ENCODE data around the gene ZC3H18. TPM values are rescaled to one million over a fixed set of nuclear protein-coding genes. Genes with fewer than 3 reads are reported as not detected.

Gene ZC3H18
- total and polyA plus RNA-seq, 9 donors, result 9.2 to 34.8 (median 31.4) TPM

- H3K4me3 ChIP-seq (ENCODE audit: low read length), result no peak overlapping the region
- no peak overlapping the region for H3K27ac ChIP-seq (ENCODE audit: low read length)
- H3K27me3 ChIP-seq (ENCODE audit: control insufficient read depth, insufficient read depth, low read length), result no peaks in the 10 kb centered on the region
- H3K4me1 ChIP-seq (ENCODE audit: control insufficient read depth, insufficient read depth, low read length), result no peaks in the 10 kb centered on the region
- no peaks in the 10 kb centered on the region for H3K9me3 ChIP-seq (replicated peaks; ENCODE audit: control insufficient read depth, low read depth, low read length)
- 86% methylated on average over 7 of the region's 10 CpGs for WGBS (ENCODE audit: insufficient coverage)
- peak; percentile 84 for DNase-seq
- peaks cover 56% of the 10 kb centered on the region for H3K36me3 ChIP-seq (ENCODE audit: control insufficient read depth, insufficient read depth, low read length)
Measured at GRCh38 chr16:88591577-88592021, 21.4 kb downstream of the ZC3H18 start.

- no peak for DNase-seq
- Histone ChIP-seq H3K27me3 (ENCODE audit: control insufficient read depth, insufficient read depth, low read length) (no peaks in the 10 kb centered on the region), H3K36me3 (ENCODE audit: control insufficient read depth, insufficient read depth, low read length) (peaks cover 45% of the 10 kb centered on the region), H3K4me1 (ENCODE audit: control insufficient read depth, insufficient read depth, low read length) (no peaks in the 10 kb centered on the region), H3K4me3 (ENCODE audit: low read length) (no peak overlapping the region), H3K27ac (ENCODE audit: low read length) (no peak overlapping the region), H3K9me3 (replicated peaks; ENCODE audit: control insufficient read depth, low read depth, low read length) (no peaks in the 10 kb centered on the region)
- 86% methylated on average over 6 of the region's 12 CpGs for WGBS (ENCODE audit: insufficient coverage)
Measured at GRCh38 chr16:88593061-88593460, 22.9 kb downstream of the ZC3H18 start.

- H3K27ac ChIP-seq (ENCODE audit: low read length), result no peak overlapping the region
- 76% methylated on average over 11 of the region's 11 CpGs for WGBS (ENCODE audit: insufficient coverage)
- H3K9me3 ChIP-seq (replicated peaks; ENCODE audit: control insufficient read depth, low read depth, low read length), result no peaks in the 10 kb centered on the region
- peaks cover 45% of the 10 kb centered on the region for H3K36me3 ChIP-seq (ENCODE audit: control insufficient read depth, insufficient read depth, low read length)
- no peaks in the 10 kb centered on the region for H3K27me3 ChIP-seq (ENCODE audit: control insufficient read depth, insufficient read depth, low read length)
- no peak overlapping the region for H3K4me3 ChIP-seq (ENCODE audit: low read length)
- H3K4me1 ChIP-seq (ENCODE audit: control insufficient read depth, insufficient read depth, low read length), result no peaks in the 10 kb centered on the region
- DNase-seq, result no peak
Measured at GRCh38 chr16:88593489-88593888, 23.3 kb downstream of the ZC3H18 start.

- 73% methylated on average over 2 of the region's 6 CpGs for WGBS (ENCODE audit: insufficient coverage)
- H3K9me3 ChIP-seq (replicated peaks; ENCODE audit: control insufficient read depth, low read depth, low read length), result no peaks in the 10 kb centered on the region
Measured at GRCh38 chr16:88593910-88594309, 23.7 kb downstream of the ZC3H18 start.

GRCh38 chr16:88595101-88595500, 24.9 kb downstream of the ZC3H18 start:
- WGBS (ENCODE audit: insufficient coverage), result 100% methylated on average over 1 of the region's 6 CpGs
- peaks cover 46% of the 10 kb centered on the region for H3K36me3 ChIP-seq (ENCODE audit: control insufficient read depth, insufficient read depth, low read length)
- no peak overlapping the region for H3K4me3 ChIP-seq (ENCODE audit: low read length)
- H3K4me1 ChIP-seq (ENCODE audit: control insufficient read depth, insufficient read depth, low read length), result peaks cover 12% of the 10 kb centered on the region
- no peak overlapping the region for H3K27ac ChIP-seq (ENCODE audit: low read length)
- H3K27me3 ChIP-seq (ENCODE audit: control insufficient read depth, insufficient read depth, low read length), result no peaks in the 10 kb centered on the region
- H3K9me3 ChIP-seq (replicated peaks; ENCODE audit: control insufficient read depth, low read depth, low read length), result no peaks in the 10 kb centered on the region
- DNase-seq, result no peak

More at GRCh38 chr16:88593910-88594309, 23.7 kb downstream of the ZC3H18 start:
- no peak for DNase-seq
- no peak overlapping the region for H3K4me3 ChIP-seq (ENCODE audit: low read length)
- no peak overlapping the region for H3K27ac ChIP-seq (ENCODE audit: low read length)
- no peaks in the 10 kb centered on the region for H3K27me3 ChIP-seq (ENCODE audit: control insufficient read depth, insufficient read depth, low read length)
- H3K4me1 ChIP-seq (ENCODE audit: control insufficient read depth, insufficient read depth, low read length), result peaks cover 2% of the 10 kb centered on the region
- H3K36me3 ChIP-seq (ENCODE audit: control insufficient read depth, insufficient read depth, low read length), result peaks cover 45% of the 10 kb centered on the region

GRCh38 chr16:88595921-88596320, 25.7 kb downstream of the ZC3H18 start:
- H3K36me3 ChIP-seq (ENCODE audit: control insufficient read depth, insufficient read depth, low read length), result peaks cover 50% of the 10 kb centered on the region
- H3K27me3 ChIP-seq (ENCODE audit: control insufficient read depth, insufficient read depth, low read length), result no peaks in the 10 kb centered on the region
- peaks cover 14% of the 10 kb centered on the region for H3K4me1 ChIP-seq (ENCODE audit: control insufficient read depth, insufficient read depth, low read length)
- DNase-seq, result no peak
- H3K9me3 ChIP-seq (replicated peaks; ENCODE audit: control insufficient read depth, low read depth, low read length), result no peaks in the 10 kb centered on the region
- no peak overlapping the region for H3K27ac ChIP-seq (ENCODE audit: low read length)
- 88% methylated on average over 5 of the region's 10 CpGs for WGBS (ENCODE audit: insufficient coverage)
- H3K4me3 ChIP-seq (ENCODE audit: low read length), result no peak overlapping the region

GRCh38 chr16:88596483-88596882, 26.3 kb downstream of the ZC3H18 start:
- H3K36me3 ChIP-seq (ENCODE audit: control insufficient read depth, insufficient read depth, low read length), result peaks cover 54% of the 10 kb centered on the region
- H3K27ac ChIP-seq (ENCODE audit: low read length), result no peak overlapping the region
- no peak overlapping the region for H3K4me3 ChIP-seq (ENCODE audit: low read length)
- peaks cover 14% of the 10 kb centered on the region for H3K4me1 ChIP-seq (ENCODE audit: control insufficient read depth, insufficient read depth, low read length)
- no peaks in the 10 kb centered on the region for H3K9me3 ChIP-seq (replicated peaks; ENCODE audit: control insufficient read depth, low read depth, low read length)
- 71% methylated on average over 2 of the region's 3 CpGs for whole genome bisulfite sequencing (ENCODE audit: insufficient coverage)
- H3K27me3 ChIP-seq (ENCODE audit: control insufficient read depth, insufficient read depth, low read length), result no peaks in the 10 kb centered on the region
- DNase-seq, result peak; percentile 39

GRCh38 chr16:88597856-88598491, 27.8 kb downstream of the ZC3H18 start:
- Histone ChIP-seq H3K9me3 (replicated peaks; ENCODE audit: control insufficient read depth, low read depth, low read length) (no peaks in the 10 kb centered on the region), H3K36me3 (ENCODE audit: control insufficient read depth, insufficient read depth, low read length) (peaks cover 60% of the 10 kb centered on the region), H3K4me3 (ENCODE audit: low read length) (no peak overlapping the region), H3K27ac (ENCODE audit: low read length) (no peak overlapping the region), H3K4me1 (ENCODE audit: control insufficient read depth, insufficient read depth, low read length) (peaks cover 14% of the 10 kb centered on the region), H3K27me3 (ENCODE audit: control insufficient read depth, insufficient read depth, low read length) (no peaks in the 10 kb centered on the region)
- 79% methylated on average over 11 of the region's 21 CpGs for WGBS (ENCODE audit: insufficient coverage)
- DNase-seq, result no peak

- Histone ChIP-seq H3K27ac (ENCODE audit: low read length) (peak overlapping the region; percentile 80), H3K4me1 (ENCODE audit: control insufficient read depth, insufficient read depth, low read length) (peaks cover 14% of the 10 kb centered on the region), H3K27me3 (ENCODE audit: control insufficient read depth, insufficient read depth, low read length) (no peaks in the 10 kb centered on the region), H3K36me3 (ENCODE audit: control insufficient read depth, insufficient read depth, low read length) (peaks cover 50% of the 10 kb centered on the region), H3K9me3 (replicated peaks; ENCODE audit: control insufficient read depth, low read depth, low read length) (no peaks in the 10 kb centered on the region), H3K4me3 (ENCODE audit: low read length) (no peak overlapping the region)
- DNase-seq, result peak; percentile 87
- 87% methylated on average over 13 of the region's 14 CpGs for WGBS (ENCODE audit: insufficient coverage)
Measured at GRCh38 chr16:88599092-88599733, 29.0 kb downstream of the ZC3H18 start.

- H3K9me3 ChIP-seq (replicated peaks; ENCODE audit: control insufficient read depth, low read depth, low read length), result no peaks in the 10 kb centered on the region
- peaks cover 14% of the 10 kb centered on the region for H3K4me1 ChIP-seq (ENCODE audit: control insufficient read depth, insufficient read depth, low read length)
- peaks cover 55% of the 10 kb centered on the region for H3K36me3 ChIP-seq (ENCODE audit: control insufficient read depth, insufficient read depth, low read length)
- no peak overlapping the region for H3K4me3 ChIP-seq (ENCODE audit: low read length)
- peak overlapping the region; percentile 47 for H3K27ac ChIP-seq (ENCODE audit: low read length)
- H3K27me3 ChIP-seq (ENCODE audit: control insufficient read depth, insufficient read depth, low read length), result no peaks in the 10 kb centered on the region
- WGBS (ENCODE audit: insufficient coverage), result 86% methylated on average over 21 of the region's 25 CpGs
- DNase-seq, result no peak
Measured at GRCh38 chr16:88599825-88600538, 29.8 kb downstream of the ZC3H18 start.

Data from muscle of leg (tissue), 11 donors.